C4-2B (cell line): Measurements from ENCODE around the gene KIF19.

Experiments used
- H3K27ac ChIP-seq: fragments of 450-650 bp; 2 replicates; pipeline ENCODE4 v1.5.1; 2017
- ZFX ChIP-seq: fragments of 450-650 bp; IDR thresholded peaks from 2 replicates; pipeline ENCODE4 v1.6.1; 2017
- TF ChIP-seq, protein P1 (sequence below): fragments of 450-650 bp; conservative IDR thresholded peaks from 2 replicates; pipeline ENCODE4 v1.5.1; 2017; ENCODE audit warnings: mild to moderate bottlenecking

The KIF19 gene

DNA sequence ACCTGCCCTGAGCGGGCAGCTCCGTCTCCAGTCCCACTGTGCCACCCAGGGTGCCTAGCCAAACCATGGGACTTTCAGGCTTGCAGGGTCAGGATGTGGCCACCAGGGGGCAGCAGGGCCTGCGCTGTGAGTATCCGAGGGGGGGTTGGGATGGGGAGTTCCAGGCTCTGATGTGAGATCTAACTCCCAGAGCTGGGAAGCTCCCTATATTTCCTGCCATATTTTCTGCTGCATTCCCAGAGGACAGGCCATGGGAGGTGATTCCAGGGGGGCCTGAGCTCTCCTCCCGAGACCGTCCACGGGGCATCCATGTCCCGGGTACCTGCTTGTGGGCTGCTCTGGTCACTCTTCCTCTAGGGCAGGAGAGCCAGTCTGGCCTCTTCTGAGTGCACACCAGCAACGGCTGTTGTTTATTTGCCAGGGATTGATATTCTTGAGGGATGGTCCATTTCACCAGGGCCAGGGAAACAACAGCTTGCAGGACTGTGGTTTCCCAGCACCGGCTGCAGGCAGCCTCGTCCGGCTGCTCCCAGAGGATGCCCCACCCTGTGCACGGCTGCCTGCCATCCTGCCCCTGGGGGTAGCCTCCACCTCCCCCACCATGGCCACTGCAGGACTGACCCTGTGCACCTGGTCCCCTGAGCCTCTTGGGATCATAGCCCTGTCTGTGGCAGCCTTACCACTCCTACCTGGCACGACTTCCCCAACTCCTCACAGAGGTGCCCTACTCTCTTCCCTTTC lies 42.5 kb downstream of the KIF19 start:
- H3K27ac ChIP-seq: no peak overlapping the region
- TF ChIP-seq ZFX: no peak
- TF ChIP-seq, protein P1, sequence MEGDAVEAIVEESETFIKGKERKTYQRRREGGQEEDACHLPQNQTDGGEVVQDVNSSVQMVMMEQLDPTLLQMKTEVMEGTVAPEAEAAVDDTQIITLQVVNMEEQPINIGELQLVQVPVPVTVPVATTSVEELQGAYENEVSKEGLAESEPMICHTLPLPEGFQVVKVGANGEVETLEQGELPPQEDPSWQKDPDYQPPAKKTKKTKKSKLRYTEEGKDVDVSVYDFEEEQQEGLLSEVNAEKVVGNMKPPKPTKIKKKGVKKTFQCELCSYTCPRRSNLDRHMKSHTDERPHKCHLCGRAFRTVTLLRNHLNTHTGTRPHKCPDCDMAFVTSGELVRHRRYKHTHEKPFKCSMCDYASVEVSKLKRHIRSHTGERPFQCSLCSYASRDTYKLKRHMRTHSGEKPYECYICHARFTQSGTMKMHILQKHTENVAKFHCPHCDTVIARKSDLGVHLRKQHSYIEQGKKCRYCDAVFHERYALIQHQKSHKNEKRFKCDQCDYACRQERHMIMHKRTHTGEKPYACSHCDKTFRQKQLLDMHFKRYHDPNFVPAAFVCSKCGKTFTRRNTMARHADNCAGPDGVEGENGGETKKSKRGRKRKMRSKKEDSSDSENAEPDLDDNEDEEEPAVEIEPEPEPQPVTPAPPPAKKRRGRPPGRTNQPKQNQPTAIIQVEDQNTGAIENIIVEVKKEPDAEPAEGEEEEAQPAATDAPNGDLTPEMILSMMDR: peak; percentile 96

DNA sequence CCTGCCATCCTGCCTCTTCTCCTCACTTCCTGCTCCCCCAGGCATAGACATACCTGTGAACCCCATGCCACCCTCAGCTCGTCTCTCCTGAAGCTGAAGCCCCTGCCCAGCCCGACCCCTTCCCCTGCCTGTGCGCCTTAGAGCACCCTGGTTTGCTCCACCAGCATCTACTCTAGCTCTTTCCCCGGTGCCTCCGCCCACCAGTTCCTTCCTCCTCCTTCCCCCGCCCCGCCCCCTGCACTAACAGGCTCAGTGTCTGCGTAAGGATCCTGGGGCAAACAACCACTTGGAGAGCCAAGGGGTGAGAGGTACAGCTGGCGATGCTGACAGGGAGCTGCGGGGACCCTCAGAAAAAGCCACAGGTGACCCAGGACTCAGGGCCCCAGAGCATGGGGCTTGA lies 43.2 kb downstream of the KIF19 start:
- no peak overlapping the region for H3K27ac ChIP-seq
- TF ChIP-seq, protein P1: no peak
- no peak for TF ChIP-seq ZFX

DNA sequence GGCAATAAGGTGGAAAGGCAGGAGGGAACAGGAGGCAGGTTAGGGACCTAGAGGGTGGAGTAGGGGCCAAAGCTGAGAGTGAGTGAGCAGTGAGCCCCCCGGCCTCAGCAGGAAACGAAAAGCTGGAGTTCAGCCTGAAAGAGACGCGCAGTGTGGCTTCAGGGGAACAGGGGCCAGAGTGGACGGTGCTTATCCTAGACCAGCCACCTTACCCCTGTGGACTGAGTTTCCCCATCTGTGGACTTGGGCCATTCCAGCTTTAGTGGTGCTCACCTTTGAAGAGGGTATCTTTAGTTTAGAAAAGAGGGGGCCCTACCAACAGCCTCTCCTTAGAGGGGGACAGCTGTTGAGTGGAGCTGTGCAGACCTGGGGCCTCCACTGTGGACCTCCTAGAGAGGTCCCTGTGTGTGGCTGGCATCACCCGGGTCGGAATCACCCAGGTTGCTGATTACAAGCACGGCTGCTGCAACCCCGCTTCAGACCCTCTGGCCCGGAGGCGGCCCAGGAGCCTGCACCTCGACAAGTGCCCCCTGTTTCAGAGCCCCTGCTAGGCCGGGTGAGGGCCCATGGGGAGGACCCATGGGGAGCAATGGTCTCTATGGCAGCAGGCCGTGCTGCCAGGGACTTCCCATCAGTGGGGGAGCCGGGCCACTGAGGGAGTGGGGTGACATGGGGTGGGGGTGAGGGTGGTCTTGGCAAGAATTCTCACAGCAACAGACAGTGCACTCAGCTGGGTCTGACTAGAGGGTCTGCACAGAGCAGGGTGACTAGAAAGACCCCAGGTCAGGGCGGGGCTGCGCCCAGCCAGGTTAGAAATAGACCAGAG lies 43.9 kb downstream of the KIF19 start:
- H3K27ac ChIP-seq: no peak overlapping the region
- TF ChIP-seq ZFX: no peak
- TF ChIP-seq, protein P1: no peak

DNA sequence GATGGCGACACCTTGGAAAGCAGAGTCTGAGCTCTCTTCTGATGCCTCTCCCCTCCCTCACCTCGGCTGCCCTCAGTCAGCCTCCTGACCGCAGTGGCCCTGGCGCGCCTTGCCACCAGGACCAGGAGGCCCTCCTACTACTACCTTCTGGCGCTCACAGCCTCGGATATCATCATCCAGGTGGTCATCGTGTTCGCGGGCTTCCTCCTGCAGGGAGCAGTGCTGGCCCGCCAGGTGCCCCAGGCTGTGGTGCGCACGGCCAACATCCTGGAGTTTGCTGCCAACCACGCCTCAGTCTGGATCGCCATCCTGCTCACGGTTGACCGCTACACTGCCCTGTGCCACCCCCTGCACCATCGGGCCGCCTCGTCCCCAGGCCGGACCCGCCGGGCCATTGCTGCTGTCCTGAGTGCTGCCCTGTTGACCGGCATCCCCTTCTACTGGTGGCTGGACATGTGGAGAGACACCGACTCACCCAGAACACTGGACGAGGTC lies 45.7 kb downstream of the KIF19 start:
- TF ChIP-seq, protein P1: no peak
- TF ChIP-seq ZFX: no peak
- H3K27ac ChIP-seq: no peak overlapping the region

DNA sequence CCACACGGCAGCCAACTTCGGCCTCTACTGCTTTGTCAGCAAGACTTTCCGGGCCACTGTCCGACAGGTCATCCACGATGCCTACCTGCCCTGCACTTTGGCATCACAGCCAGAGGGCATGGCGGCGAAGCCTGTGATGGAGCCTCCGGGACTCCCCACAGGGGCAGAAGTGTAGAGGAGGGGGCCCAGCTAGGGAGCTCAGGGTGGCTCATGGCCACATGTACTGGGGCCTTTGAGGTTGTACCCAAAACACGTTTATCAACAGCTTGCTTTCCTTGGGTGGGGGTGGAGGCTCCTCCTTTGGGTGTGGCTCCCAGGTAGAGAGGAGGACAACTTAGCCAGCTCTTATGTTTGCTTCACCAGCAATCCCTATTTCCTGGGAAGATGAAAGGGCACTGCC lies 46.4 kb downstream of the KIF19 start:
- no peak overlapping the region for H3K27ac ChIP-seq
- TF ChIP-seq ZFX: no peak
- TF ChIP-seq, protein P1: no peak

DNA sequence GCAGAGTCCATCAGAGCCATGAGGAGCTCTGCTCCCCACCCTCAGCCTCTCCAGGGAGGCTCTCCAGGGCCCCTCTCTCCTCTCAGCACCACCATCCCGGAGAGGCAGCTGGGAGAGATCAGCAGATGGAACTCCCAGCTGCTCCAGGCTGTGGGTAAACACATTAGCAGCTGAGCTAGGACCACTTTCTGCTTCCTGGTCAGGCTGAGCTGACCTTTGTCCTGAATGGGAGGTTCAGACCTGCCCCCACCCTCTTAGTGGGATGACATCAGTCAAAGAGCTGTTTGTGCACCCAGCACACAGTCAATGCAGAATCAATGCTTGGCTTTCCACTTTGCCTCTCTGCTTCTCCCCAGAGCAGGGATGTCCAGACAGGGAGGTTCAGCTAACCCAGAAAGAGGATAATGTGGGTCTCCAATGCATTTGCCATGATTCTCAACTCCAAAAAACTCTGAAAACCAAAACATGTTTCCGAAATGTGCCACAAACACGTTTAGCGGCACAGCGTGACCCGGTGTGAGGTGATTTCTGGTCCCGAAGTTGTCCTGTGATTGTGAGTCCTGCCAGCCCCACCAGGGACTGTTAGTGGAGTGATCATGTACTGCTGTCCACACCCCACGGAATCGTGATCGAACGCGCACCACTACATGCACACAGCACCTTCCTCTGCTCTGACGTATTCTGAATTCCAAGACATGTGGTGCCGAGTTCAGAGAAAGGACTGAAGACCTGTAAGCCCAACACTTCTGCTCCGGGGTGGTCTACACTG lies 48.0 kb downstream of the KIF19 start:
- TF ChIP-seq ZFX: no peak
- TF ChIP-seq, protein P1: no peak
- H3K27ac ChIP-seq: no peak overlapping the region
